GM18867 (cell line): ENCODE results near the gene NPY5R.

Source experiments
- ATAC-seq: cut with Tn5 transposase; IDR thresholded peaks from one replicate; pipeline ENCODE4 v1.9.1; 2021; ENCODE audit warnings: mild to moderate bottlenecking, moderate library complexity; ENCODE audit not compliant: unreplicated experiment

NPY5R gene

DNA sequence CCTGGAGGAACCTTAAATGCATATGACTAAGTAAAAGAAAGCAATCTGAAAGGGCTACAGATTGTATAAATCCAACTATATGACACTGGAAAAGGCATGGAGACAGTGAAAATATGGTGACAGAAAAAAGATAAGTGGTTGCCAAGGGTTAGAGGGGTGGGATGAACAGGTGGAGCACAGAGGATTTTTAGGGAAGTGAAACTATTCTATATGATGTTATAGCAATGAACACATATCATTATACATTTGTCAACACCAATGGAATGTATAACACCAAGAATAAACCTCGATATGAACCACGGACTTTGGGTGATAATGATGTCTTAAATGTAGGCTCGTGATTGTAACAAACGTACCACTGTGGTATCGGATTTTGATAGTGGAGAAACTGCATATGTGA, 40.7 kb downstream of the NPY5R start:
- no peak for ATAC-seq

DNA sequence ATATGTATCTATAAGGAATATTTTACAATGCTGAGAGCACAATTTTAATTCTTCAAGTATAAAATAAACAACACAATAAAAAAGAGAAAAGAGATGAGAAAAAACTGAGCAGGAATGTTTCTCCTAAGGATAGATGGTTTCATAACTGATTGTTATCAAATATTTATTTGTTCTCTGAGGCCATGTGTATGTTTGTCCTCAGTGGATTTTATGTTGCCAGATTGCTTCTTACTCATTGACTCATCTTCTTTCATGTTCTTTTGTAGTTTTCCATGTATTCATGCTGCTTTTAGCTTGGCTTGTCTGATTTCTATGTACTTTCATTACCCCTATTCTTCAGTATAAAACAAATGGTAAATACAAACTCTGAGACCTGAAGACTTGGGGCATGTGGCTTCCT, 41.2 kb downstream of the NPY5R start:
- no peak for ATAC-seq

DNA sequence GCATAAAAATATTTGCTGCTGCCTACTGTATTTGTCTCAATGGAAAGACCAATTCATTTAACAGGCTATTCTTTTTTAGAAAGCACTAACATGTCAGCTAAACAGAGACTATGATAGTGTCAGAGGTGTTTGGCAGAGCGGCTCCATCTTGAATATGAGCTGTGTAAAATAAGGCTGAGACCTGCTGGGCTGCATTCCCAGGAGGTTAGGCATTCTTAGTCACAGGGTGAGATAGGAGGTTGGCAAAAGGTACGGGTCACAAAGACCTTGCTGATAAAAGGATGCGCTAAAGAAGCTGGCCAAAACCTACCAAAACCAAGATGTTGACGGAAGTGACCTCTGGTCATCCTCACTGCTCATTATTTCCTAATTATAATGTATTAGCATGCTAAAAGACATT, 41.8 kb downstream of the NPY5R start:
- no peak for ATAC-seq

DNA sequence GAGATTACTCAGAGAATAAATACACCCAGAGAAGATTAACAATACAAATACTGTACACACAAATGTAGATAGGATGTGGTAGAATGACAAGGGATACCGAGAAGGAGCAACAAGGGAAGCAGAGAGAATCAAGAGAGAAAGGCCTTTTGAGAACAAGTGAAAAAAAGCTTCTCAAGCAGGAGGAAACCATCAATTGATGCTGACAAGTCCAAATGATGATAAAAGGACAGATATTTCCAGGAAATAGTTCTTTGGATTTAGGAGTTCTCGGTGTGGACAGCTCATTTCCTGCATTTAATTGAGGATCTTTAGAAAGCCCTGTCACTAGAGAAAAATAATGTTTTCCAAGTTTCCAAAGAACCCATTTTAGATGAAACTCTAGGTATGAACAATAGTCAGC, 48.1 kb downstream of the NPY5R start:
- ATAC-seq, result no peak

DNA sequence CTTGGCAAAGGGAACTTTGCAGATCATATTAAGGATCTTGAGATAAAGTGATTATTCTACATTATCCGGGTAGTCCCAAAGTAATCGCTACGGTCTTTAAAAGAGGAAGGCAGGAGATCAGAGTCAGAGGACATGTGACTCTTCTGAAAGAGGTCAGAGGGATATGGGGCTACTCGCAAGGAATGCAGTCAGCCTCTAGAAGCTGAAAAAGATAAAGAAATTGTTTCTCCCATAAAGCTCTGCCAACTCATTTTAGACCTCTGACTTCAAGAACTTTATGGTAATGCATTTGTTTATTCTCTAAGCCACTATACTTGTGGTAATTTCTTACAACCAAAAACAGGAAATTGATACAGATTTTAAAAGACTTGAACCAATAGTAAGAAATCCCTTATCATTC, 48.6 kb downstream of the NPY5R start:
- ATAC-seq, result no peak

GRCh38 chr4:163393471-163393870, 49.8 kb downstream of the NPY5R start:
- ATAC-seq, result no peak

DNA sequence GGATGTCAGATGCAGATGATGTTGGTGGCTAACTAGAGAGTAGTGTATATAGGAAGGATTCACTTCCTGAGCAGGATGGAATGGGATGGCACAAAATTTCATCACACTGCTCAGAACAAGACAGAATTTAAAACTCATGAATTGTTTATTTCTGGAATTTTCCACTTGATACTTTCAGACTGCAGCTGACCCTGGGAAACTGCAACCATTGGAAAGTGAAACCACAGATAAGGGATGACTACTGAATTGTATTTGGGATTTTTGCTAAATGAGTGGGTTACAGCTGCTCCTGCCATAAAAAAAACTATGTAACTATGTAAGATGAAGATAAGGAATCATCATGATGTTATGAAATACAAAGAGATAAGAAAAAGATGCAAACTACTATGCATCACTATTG, 51.4 kb downstream of the NPY5R start:
- ATAC-seq, result no peak

GRCh38 chr4:163395758-163396157, 52.1 kb downstream of the NPY5R start:
- ATAC-seq, result no peak

- no peak for ATAC-seq
These were observed 54.5 kb downstream of the NPY5R start for GRCh38 chr4:163398238-163398637.

- no peak for ATAC-seq
These were observed 57.2 kb downstream of the NPY5R start for GRCh38 chr4:163400911-163401310.
